Kidney (tissue), 22 donors: Measurements from ENCODE around the gene CKMT1B. TPM values are rescaled to one million over a fixed set of nuclear protein-coding genes. Genes with fewer than 3 reads are reported as not detected.
"Not testable (repeated sequence)": the region's sequence is repeated elsewhere in the genome, so short reads cannot be mapped to it uniquely, and the experiment has no call there.

Experiments used
- DNase-seq, 5 donors: peaks; one replicate each; pipeline ENCODE4 v3.0.0-alpha.2; 2013 to 2020
- FAIRE-seq: peaks from 2 replicates; lab custom pipeline; 2012; peaks lifted over from hg19 to GRCh38; lab: Jason Lieb, UNC
- H3K27ac ChIP-seq, 2 donors: one replicate each; pipeline ENCODE4 v1.7.0; 2013; ENCODE audit warnings: low read depth in 2 of 2, low read length in 2 of 2, inconsistent platforms in 1 of 2
- H3K27me3 ChIP-seq: one replicate; pipeline ENCODE4 v1.7.1; 2013; ENCODE audit warnings: low read length, inconsistent platforms; ENCODE audit not compliant: control insufficient read depth, insufficient read depth
- H3K36me3 ChIP-seq, 3 donors: one replicate each; pipeline versions ENCODE4 v1.7.0 to v1.7.1; 2013; ENCODE audit warnings: low read length in 3 of 3, control low read depth in 1 of 3, inconsistent platforms in 1 of 3; ENCODE audit not compliant: insufficient read depth in 3 of 3, control insufficient read depth in 2 of 3
- H3K4me1 ChIP-seq, 3 donors: one replicate each; pipeline versions ENCODE4 v1.7.0 to v1.7.1; 2013; ENCODE audit warnings: low read length in 3 of 3, inconsistent platforms in 1 of 3, low read depth in 1 of 3; ENCODE audit not compliant: control insufficient read depth in 2 of 3, insufficient read depth in 2 of 3
- H3K4me3 ChIP-seq, 3 donors: one replicate each; pipeline versions ENCODE4 v1.7.0 to v1.8.1; 2013; ENCODE audit warnings: low read length in 3 of 3, control low read depth in 1 of 3, inconsistent platforms in 1 of 3
- H3K9ac ChIP-seq, 3 donors: one replicate each; pipeline versions ENCODE4 v1.7.0 to v1.7.1; 2013; ENCODE audit warnings: low read length in 3 of 3, control low read depth in 1 of 3, inconsistent platforms in 1 of 3
- H3K9me3 ChIP-seq, 3 donors: one replicate each; pipeline versions ENCODE4 v1.7.0 to v1.7.1; 2013; ENCODE audit warnings: low read length in 3 of 3, control low read depth in 1 of 3, inconsistent platforms in 1 of 3; ENCODE audit not compliant: control insufficient read depth in 2 of 3, insufficient read depth in 1 of 3
- CTCF ChIP-seq: IDR thresholded peaks from 3 replicates; pipeline ENCODE4 v1.5.1; 2012; ENCODE audit warnings: mild to moderate bottlenecking, moderate library complexity, borderline replicate concordance; ENCODE audit not compliant: insufficient read depth; ENCODE audit errors: extremely low read depth
- intact Hi-C: fragments of 100-400 bp; cut with DNase I; formaldehyde crosslinking; loops from one replicate; pipeline ENCODE4 v1.11.1; 2022
- long read RNA-seq, 10 donors: library from polyadenylated mRNA in 1 of 10; unstranded in 1 of 10; transcript quantifications; one replicate each; pipeline ENCODE4 v2.0.0 and lab custom pipeline, GENCODE V29; 2021 to 2026
- polyA plus RNA-seq: library from polyadenylated mRNA; stranded (reverse); fragments of 350-450 nt; fragmentation: Illumina TruSeq; extraction: RNeasy Lipid Tissue Mini Kit (QIAGEN cat#74804); gene quantifications from one replicate; pipeline ENCODE4 v1.2.3, GENCODE V29; 2014; ENCODE audit warnings: low read depth, low replicate concordance; ENCODE audit not compliant: insufficient read depth
- total RNA-seq: library from RNA; stranded (reverse); fragmentation: NEBNext Ultra II Directional; extraction: Animal tissue kit (Norgen Biotek cat#: 25700); gene quantifications from one replicate; pipeline ENCODE4 v1.2.1, GENCODE V29; 2021
- donor health status: control.
- donor health status: control.
- donor health status: control.
- donor health status: control.
- donor health status: control.
- donor health status: DM: yes; HTN: yes; CAD: no.
- donor health status: Normal renal cell carcinoma (clear cell type).

The CKMT1B gene
- 14.5 TPM for total RNA-seq
- 9.2 TPM for polyA plus RNA-seq
- long read RNA-seq, donor 1, partial matches to known transcripts = 0 of 1 reads
- long read RNA-seq, donor 1, other reads (novel, unspliced or antisense) = 0 of 1 reads
- long read RNA-seq, donor 2 = 0 reads
- long read RNA-seq, donor 3 = 0 reads
- long read RNA-seq, donor 4 = 0 reads
- long read RNA-seq, donor 5 = 0 reads
- long read RNA-seq, donor 6, partial matches to known transcripts = 0 of 1 reads
- long read RNA-seq, donor 6, other reads (novel, unspliced or antisense) = 0 of 1 reads
- long read RNA-seq, donor 7, transcript CKMT1B-207 (9 exons, 1,747 nt) = major isoform, 9 of 21 reads
- long read RNA-seq, donor 7, partial matches to known transcripts = 5 of 21 reads
- long read RNA-seq, donor 7, other reads (novel, unspliced or antisense) = 5 of 21 reads
- long read RNA-seq, donor 8 = 0 reads
- long read RNA-seq, donor 9 = 0 reads
- long read RNA-seq, donor 10, partial matches to known transcripts = 0 of 1 reads
- long read RNA-seq, donor 10, other reads (novel, unspliced or antisense) = 0 of 1 reads

DNA sequence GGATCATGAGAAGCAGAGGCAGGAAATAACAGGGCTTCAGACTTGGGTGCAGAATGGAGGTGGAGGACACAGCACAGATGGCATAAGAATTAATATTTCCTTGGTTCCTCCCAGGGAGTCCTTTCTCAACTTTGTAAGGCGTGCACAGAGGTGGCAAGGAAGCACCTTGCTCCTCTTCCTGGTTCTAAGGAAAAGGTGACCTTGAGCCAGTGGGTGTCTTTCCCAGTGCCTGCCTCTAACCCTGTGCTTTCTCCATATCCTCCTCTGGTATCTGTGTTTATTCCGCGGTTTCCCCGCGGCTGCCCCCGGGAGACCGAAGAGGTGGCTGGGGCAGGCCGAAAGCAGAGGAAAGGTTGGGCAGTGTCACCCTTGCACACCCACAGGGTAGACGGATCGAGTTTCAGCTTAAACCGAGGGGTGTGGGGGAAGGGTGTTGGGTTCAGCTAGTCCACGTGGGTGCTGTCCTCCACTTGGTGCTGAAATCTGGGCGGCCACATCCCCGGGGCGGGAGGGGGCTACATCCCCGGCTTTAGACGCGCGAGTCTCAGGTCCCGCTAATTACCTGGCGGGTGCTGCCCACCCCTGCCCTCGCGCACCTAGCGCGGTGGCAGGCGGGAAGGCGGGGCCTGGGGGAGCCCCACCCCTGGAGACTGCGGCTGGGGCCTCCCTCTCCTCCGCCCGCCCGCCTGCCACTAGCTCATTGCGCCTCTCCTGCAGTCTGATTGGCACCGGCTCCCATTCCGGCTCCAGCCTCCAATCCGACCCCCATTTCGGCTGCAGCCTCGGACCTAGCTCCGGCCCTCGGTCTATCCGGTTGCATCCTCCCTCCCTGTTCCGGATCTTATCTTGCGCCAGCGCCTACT lies at the start of gene CKMT1B:
Gene CKMT1B (plus strand): TSS at position 700 of the 863 bp plus-strand sequence. CDS start 192 bp downstream, outside the sequence.
- H3K36me3 ChIP-seq, intact Hi-C loops, DNase-seq, H3K9ac ChIP-seq, H3K4me1 ChIP-seq, H3K4me3 ChIP-seq, H3K27ac ChIP-seq, H3K27me3 ChIP-seq, H3K9me3 ChIP-seq, FAIRE-seq: not testable (repeated sequence)

GRCh38 chr15:43544266-43544665 lies 49.6 kb upstream of the CKMT1B start:
- DNase-seq (no peak), FAIRE-seq (no peak)
- Histone ChIP-seq H3K9ac (no peak overlapping the region), H3K36me3 (no peaks in the 10 kb centered on the region), H3K4me3 (no peak overlapping the region), H3K9me3 (no peaks in the 10 kb centered on the region), H3K27ac (no peak overlapping the region), H3K4me1 (no peaks in the 10 kb centered on the region), H3K27me3 (no peaks in the 10 kb centered on the region)
- no peak for TF ChIP-seq CTCF
- intact Hi-C loops = no loop called here

GRCh38 chr15:43545426-43545825 lies 48.4 kb upstream of the CKMT1B start:
- intact Hi-C loops = no loop called here
- H3K4me1 ChIP-seq = no peaks in the 10 kb centered on the region
- FAIRE-seq = no peak

More at GRCh38 chr15:43545426-43545825, 48.4 kb upstream of the CKMT1B start:
- Histone ChIP-seq H3K4me3 (no peak overlapping the region), H3K27ac (no peak overlapping the region), H3K9ac (no peak overlapping the region), H3K36me3 (no peaks in the 10 kb centered on the region), H3K9me3 (no peaks in the 10 kb centered on the region), H3K27me3 (no peaks in the 10 kb centered on the region)
- no peak for TF ChIP-seq CTCF
- DNase-seq = no peak
